Gastrocnemius medialis (tissue), 4 donors: ENCODE measurements around the gene MAD1L1. TPM values are rescaled to one million over a fixed set of nuclear protein-coding genes. Genes with fewer than 3 reads are reported as not detected.

Experiments used
- ATAC-seq, 2 donors: fragments of 150-250 bp; one replicate each; pipeline ENCODE4 v1.9.1; 2016
- DNase-seq, 2 donors: peaks; one replicate each; pipeline ENCODE4 v3.0.0-alpha.2; 2019
- H3K27ac ChIP-seq, 4 donors: fragments of 200-600 bp; sonication (generic); 1 replicate in 1 of 4; 2 replicates in 3 of 4; pipeline ENCODE4 v1.5.1; 2016 to 2018; ENCODE audit warnings: mild to moderate bottlenecking in 2 of 4, moderate library complexity in 1 of 4
- H3K27me3 ChIP-seq, 3 donors: fragments of 200-600 bp; sonication (generic) in 2 of 3; 1 replicate in 1 of 3; 2 replicates in 2 of 3; pipeline versions ENCODE4 v1.5.1 to v1.6.0; 2016 to 2019; ENCODE audit warnings: mild to moderate bottlenecking in 1 of 3, moderate library complexity in 1 of 3
- H3K36me3 ChIP-seq, 2 donors: fragments of 200-600 bp; sonication (generic) in 1 of 2; one replicate each; pipeline ENCODE4 v1.5.1; 2017 to 2018
- H3K4me1 ChIP-seq, 2 donors: fragments of 200-600 bp; sonication (generic) in 1 of 2; one replicate each; pipeline ENCODE4 v1.5.1; 2016 to 2017; ENCODE audit warnings: mild to moderate bottlenecking in 2 of 2
- H3K4me3 ChIP-seq, 4 donors: fragments of 200-600 bp; sonication (generic) in 3 of 4; 1 replicate in 1 of 4; 2 replicates in 3 of 4; pipeline ENCODE4 v1.5.1; 2016 to 2019; ENCODE audit warnings: mild to moderate bottlenecking in 2 of 4
- H3K9me3 ChIP-seq, 3 donors: fragments of 200-600 bp; sonication (generic) in 2 of 3; 1 replicate in 1 of 3; 2 replicates in 2 of 3; pipeline ENCODE4 v1.5.1; 2016 to 2019
- POLR2A ChIP-seq, 2 donors: fragments of 450-650 bp; IDR thresholded peaks; one replicate each; pipeline ENCODE4 v1.6.1; 2017; ENCODE audit warnings: antibody characterized with exemption in 2 of 2, mild to moderate bottlenecking in 2 of 2, moderate library complexity in 2 of 2
- in situ Hi-C, 4 donors: fragments of 200-750 bp; cut with MboI; loops; one replicate each; pipeline versions ENCODE4 v1.15.0 to v1.8.0; 2017; ENCODE audit warnings: low sequenced_read_pairs in 4 of 4
- intact Hi-C: fragments of 100-400 bp; cut with DNase I; formaldehyde crosslinking; loops from one replicate; pipeline ENCODE4 v1.15.1; 2023; ENCODE audit warnings: low total_unique reads
- total RNA-seq, 4 donors: library from RNA; depleted of rRNA; stranded (reverse); fragments of >200 nt; gene quantifications; one replicate each; pipeline versions ENCODE4 v1.1.0 to v1.2.3, GENCODE V29; 2016
- TF ChIP-seq, protein P1 (sequence below), 5 experiments: fragments of 450-650 bp in 3 of 5; fragments of 200-600 bp in 2 of 5; sonication (generic) in 2 of 5; IDR thresholded peaks in 4 of 5; conservative IDR thresholded peaks in 1 of 5; 1 replicate in 4 of 5; 2 replicates in 1 of 5; pipeline ENCODE4 v1.5.1; 2016 to 2019; ENCODE audit warnings: antibody characterized with exemption in 5 of 5, mild to moderate bottlenecking in 3 of 5, moderate library complexity in 3 of 5

Gene MAD1L1
- total RNA-seq, 4 donors from 2014 or later, result 19.7 to 32.4 (median 22.7) TPM

DNA sequence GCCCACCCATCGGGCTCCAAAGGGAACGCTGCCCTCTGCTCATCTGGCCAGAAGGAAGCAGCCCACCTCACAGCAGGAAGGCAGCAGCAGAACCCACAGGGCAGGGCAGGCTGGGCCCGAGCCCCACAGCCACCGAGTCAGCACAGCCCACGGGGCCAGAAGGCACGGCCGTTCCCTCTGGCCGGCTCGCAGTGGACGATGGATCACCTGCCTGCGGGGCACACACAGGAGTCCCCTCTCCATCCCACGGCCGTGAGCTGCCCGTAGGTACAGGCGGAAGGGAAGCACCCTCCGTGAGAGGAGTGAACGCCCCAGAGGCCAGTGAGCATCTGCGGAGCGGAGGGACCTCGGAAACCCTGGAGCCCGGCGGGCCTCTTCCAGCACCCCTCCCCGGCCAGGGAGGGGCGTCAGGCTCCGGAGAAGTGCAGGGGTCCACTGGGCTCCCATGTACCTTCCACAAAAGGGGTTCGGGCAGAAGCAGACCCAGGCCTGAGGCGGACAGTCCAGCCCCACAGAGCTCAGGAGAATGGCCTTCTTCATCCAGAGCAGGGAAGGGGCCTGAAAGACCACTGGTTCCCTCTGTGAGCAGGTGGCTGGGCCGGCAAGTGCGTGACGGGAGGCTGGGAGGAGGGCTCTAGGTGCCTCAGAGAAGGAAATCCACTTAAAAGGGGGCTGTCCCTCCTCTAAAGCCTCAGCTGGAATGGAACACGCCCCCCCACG lies 20.9 kb upstream of the MAD1L1 start:
- ATAC-seq (no peak), DNase-seq (no peak)
- Histone ChIP-seq H3K27me3 (no peaks in the 10 kb centered on the region), H3K9me3 (no peaks in the 10 kb centered on the region), H3K36me3 (peaks cover 0 to 9% of the 10 kb centered on the region in 2 donors), H3K4me1 (no peaks in the 10 kb centered on the region), H3K27ac (no peak overlapping the region), H3K4me3 (no peak overlapping the region)
- intact Hi-C loops, result no loop called here
- TF ChIP-seq, protein P1, sequence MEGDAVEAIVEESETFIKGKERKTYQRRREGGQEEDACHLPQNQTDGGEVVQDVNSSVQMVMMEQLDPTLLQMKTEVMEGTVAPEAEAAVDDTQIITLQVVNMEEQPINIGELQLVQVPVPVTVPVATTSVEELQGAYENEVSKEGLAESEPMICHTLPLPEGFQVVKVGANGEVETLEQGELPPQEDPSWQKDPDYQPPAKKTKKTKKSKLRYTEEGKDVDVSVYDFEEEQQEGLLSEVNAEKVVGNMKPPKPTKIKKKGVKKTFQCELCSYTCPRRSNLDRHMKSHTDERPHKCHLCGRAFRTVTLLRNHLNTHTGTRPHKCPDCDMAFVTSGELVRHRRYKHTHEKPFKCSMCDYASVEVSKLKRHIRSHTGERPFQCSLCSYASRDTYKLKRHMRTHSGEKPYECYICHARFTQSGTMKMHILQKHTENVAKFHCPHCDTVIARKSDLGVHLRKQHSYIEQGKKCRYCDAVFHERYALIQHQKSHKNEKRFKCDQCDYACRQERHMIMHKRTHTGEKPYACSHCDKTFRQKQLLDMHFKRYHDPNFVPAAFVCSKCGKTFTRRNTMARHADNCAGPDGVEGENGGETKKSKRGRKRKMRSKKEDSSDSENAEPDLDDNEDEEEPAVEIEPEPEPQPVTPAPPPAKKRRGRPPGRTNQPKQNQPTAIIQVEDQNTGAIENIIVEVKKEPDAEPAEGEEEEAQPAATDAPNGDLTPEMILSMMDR (IDR thresholded peaks at IDR 0.05 in 4 of 5, conservative IDR thresholded peaks at IDR 0.05 in 1 of 5), result no peak
- TF ChIP-seq POLR2A (IDR thresholded peaks at IDR 0.05), result no peak
- in situ Hi-C loops, result no loop called here

DNA sequence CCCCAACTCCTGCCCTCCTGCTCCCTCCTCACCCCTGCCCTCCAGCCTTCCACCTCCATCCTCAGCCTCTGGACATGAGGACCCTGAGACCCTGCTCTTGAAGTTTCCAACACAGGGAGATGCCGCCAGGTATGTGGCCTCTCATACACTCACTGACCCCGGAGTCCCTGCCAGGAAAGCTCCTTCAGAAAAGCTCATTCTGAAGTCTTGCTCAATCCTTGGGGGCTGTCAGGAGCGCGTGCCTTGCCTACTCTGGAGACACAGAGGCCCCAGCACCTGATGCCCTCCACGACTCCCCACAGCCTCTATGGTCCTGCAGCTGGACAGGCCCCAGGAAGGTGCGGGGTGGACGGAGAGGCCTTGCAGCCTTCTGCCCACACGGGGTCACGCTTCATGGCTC lies 20.3 kb upstream of the MAD1L1 start:
- Histone ChIP-seq H3K9me3 (no peaks in the 10 kb centered on the region), H3K27ac (no peak overlapping the region), H3K4me1 (no peaks in the 10 kb centered on the region), H3K27me3 (no peaks in the 10 kb centered on the region), H3K4me3 (no peak overlapping the region), H3K36me3 (peaks cover 0 to 9% of the 10 kb centered on the region in 2 donors)
- intact Hi-C loops, result no loop called here
- ATAC-seq (no peak), DNase-seq (no peak)
- in situ Hi-C loops, result no loop called here
- TF ChIP-seq, protein P1 (IDR thresholded peaks at IDR 0.05 in 4 of 5, conservative IDR thresholded peaks at IDR 0.05 in 1 of 5), result no peak
- no peak for TF ChIP-seq POLR2A (IDR thresholded peaks at IDR 0.05)

DNA sequence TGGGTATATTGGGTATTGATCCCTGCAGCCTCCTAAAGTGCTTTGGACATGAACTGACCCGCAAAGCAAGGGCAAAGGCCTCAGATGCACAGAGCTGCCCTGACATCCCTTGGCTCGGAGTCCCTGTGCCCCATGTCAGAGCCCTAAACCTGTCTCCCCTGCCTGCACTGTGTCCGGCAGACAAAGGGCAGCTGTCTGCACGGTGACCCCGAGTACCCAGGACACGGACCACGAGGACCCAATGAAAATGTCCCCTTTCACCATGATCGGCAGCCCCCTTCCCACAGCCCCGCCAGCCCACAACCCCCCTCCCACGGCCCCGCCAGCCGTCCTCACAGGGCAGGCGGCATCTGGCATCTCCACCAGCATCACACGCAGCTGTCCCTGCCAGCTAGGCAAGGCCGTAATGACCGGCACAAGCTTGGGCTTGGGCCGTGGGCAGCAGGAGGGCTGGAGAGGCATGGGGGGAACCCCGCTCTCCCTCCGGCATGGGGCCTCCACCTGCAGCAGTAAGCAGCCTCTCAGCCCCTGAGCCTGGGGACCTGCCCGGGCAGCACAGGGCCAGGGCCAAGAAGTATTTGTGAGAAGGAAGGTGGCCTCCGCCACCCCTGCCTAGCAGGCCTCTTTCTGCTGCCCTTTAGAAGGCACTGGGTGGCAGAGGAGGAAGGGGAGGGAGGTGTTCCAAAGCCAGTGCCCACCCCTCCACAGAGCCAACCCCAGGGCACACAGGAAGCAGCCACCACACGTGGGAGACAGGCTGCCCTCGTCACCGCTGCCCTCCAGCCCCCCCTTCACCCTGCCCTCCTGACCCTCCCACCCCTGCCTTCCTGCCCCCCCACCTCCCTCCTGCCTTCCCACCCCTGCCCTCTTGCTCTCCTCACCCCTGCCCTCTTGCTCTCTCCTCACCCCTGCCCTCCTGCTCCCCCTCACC lies 19.4 kb upstream of the MAD1L1 start:
- intact Hi-C loops, result no loop called here
- no peak overlapping the region for H3K4me3 ChIP-seq
- peaks cover 0 to 6% of the 10 kb centered on the region in 2 donors for H3K36me3 ChIP-seq
- no peaks in the 10 kb centered on the region for H3K4me1 ChIP-seq
- H3K9me3 ChIP-seq, result no peaks in the 10 kb centered on the region
- no peak for DNase-seq
- in situ Hi-C loops, result no loop called here
- no peaks in the 10 kb centered on the region for H3K27me3 ChIP-seq
- TF ChIP-seq POLR2A (IDR thresholded peaks at IDR 0.05), result no peak
- TF ChIP-seq, protein P1 (IDR thresholded peaks at IDR 0.05 in 4 of 5, conservative IDR thresholded peaks at IDR 0.05 in 1 of 5), result no peak
- ATAC-seq, result no peak
- no peak overlapping the region for H3K27ac ChIP-seq

DNA sequence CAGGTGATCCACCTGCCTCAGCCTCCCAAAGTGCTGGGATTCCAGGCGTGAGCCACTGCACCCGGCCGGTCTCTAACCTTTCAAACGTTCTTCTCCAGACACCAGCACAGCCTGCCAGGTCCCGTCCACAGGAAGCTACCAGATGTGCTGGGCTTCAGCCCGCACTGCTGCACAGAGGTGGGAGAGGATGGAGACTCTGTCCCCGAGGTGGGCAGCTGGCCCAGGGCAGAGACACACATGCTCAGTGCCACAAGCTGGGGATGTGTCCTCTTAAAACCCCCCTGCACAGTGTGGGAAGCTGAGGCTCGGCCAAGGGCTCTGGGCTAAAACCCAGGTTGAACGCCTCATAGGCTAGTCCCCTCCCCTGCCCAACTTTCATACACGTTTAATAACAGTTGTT lies 18.6 kb upstream of the MAD1L1 start:
- H3K4me3 ChIP-seq, result no peak overlapping the region
- no peak for ATAC-seq
- no peak overlapping the region for H3K27ac ChIP-seq
- TF ChIP-seq, protein P1 (IDR thresholded peaks at IDR 0.05 in 4 of 5, conservative IDR thresholded peaks at IDR 0.05 in 1 of 5), result no peak
- TF ChIP-seq POLR2A (IDR thresholded peaks at IDR 0.05), result no peak
- no peak for DNase-seq
- no peaks in the 10 kb centered on the region for H3K4me1 ChIP-seq
- intact Hi-C loops (no loop called here), in situ Hi-C loops (no loop called here)
- H3K9me3 ChIP-seq, result no peaks in the 10 kb centered on the region
- no peaks in the 10 kb centered on the region for H3K27me3 ChIP-seq
- H3K36me3 ChIP-seq, result no peaks in the 10 kb centered on the region
